Memory B cell (primary cell): Measurements from ENCODE around the gene GAS7.
A peak's percentile ranks its signal among the peaks of the same experiment; 100 is the strongest.

Experiments used
- ATAC-seq: fragments of 150-1000 bp; cut with Tn5 transposase; 2 replicates; pipeline ENCODE4 v1.10.0; 2021; ENCODE audit warnings: low read depth, mild to moderate bottlenecking, moderate library complexity
- DNase-seq, 2 donors: peaks; one replicate each; pipeline ENCODE4 v3.0.0; 2022; ENCODE audit warnings: low spot score in 2 of 2
- H3K27ac Mint-ChIP-seq: one replicate; pipeline ENCODE4 v1.8.0; 2022; ENCODE audit warnings: mild to moderate bottlenecking, moderate library complexity, mixed read lengths
- H3K27me3 Mint-ChIP-seq: one replicate; pipeline ENCODE4 v1.8.0; 2022; ENCODE audit warnings: mixed read lengths
- H3K36me3 Mint-ChIP-seq: one replicate; pipeline ENCODE4 v1.8.0; 2022; ENCODE audit warnings: mild to moderate bottlenecking, mixed read lengths
- H3K4me1 Mint-ChIP-seq: one replicate; pipeline ENCODE4 v1.8.0; 2022; ENCODE audit warnings: mixed read lengths
- H3K4me3 Mint-ChIP-seq: one replicate; pipeline ENCODE4 v1.8.0; 2022; ENCODE audit warnings: mild to moderate bottlenecking, moderate library complexity, mixed read lengths
- H3K9me3 Mint-ChIP-seq: one replicate; pipeline ENCODE4 v1.8.0; 2022; ENCODE audit warnings: mixed read lengths

The GAS7 gene

GRCh38 chr17:10050597-10051101 lies 147.8 kb downstream of the GAS7 start:
- Mint-ChIP-seq H3K4me1 (peaks cover 11% of the 10 kb centered on the region), H3K36me3 (peaks cover 2% of the 10 kb centered on the region), H3K27me3 (peaks cover 5% of the 10 kb centered on the region), H3K9me3 (no peaks in the 10 kb centered on the region), H3K4me3 (no peak overlapping the region), H3K27ac (no peak overlapping the region)
- ATAC-seq (no peak), DNase-seq (no peak)

DNA sequence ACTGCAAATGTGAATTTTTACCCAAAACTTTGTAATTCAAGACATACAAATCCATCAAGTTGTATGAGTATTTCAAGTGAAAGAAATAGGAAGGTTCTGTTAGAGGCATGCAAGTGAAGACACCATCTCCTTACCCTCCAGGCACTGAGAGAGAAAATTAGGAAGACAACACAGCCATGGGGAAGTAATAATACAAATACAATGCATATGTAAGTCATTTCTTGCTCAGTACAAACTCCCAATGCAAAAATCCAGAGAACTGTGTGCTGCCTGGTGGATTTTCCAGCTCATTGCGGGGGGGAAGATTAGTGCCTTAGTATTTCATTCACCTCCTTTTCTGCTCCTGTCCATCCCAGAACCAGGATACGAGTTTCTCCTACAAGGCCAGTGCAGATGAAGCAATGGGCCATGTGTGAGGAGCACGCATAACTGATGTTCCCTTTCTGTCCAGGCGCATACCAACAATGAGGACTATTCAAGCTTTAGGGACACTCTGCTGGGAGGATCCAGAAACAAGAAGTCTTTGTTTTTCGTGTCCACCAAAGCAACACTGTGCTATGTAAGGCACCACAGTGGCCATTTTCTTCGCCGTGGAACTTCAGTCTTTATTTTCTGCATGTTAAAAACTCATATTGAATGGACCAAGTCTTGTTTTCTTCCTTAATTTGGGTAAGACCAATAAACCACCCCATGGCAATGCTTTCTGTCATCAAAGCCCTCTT lies 149.6 kb downstream of the GAS7 start:
- ATAC-seq (no peak), DNase-seq (no peak)
- Mint-ChIP-seq H3K4me3 (no peak overlapping the region), H3K4me1 (peaks cover 11% of the 10 kb centered on the region), H3K27me3 (peaks cover 7% of the 10 kb centered on the region), H3K36me3 (no peaks in the 10 kb centered on the region), H3K27ac (no peak overlapping the region), H3K9me3 (no peaks in the 10 kb centered on the region)

GRCh38 chr17:10046786-10047785 lies 151.3 kb downstream of the GAS7 start:
- H3K36me3 Mint-ChIP-seq = no peaks in the 10 kb centered on the region
- H3K27me3 Mint-ChIP-seq = peaks cover 9% of the 10 kb centered on the region
- DNase-seq (no peak), ATAC-seq (peak; percentile 80)
- H3K27ac Mint-ChIP-seq = peak overlapping the region; percentile 19
- peak overlapping the region; percentile 43 for H3K4me3 Mint-ChIP-seq
- peaks cover 11% of the 10 kb centered on the region for H3K4me1 Mint-ChIP-seq
- H3K9me3 Mint-ChIP-seq = no peaks in the 10 kb centered on the region

DNA sequence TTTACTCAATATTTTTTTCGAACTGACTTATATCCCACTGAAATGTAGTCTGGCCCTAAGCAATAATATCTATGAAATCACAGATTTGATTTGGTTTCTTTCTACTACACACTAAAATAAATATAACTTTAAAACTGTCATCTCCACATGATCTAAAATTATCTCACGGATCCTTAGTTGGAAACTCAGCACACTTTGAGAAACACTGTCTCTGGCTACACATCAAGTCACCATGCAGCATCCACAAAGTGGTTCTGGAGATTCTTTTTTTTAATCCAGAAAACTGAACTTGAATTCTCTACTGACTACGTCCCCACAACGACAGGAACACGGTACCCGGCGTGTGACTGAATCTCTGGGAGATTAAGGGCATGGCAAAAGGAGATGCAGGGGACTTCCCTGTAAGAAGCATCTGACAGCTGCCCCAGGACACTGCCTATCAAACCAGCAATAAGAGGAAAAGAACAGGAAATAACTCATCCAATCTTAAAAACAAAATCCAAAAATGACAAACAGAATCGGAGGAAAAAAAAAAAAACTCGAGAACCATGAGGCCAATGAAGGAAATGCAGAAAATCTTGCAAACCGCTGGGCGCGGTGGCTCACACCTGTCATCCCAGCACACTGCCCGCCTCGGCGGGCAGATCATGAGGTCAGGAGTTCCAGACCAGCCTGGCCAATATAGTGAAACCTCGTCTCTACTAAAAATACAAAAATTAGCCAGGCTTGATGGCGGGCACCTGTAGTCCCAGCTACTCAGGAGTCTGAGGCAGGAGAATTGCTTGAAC lies 152.3 kb downstream of the GAS7 start:
- Mint-ChIP-seq H3K36me3 (no peaks in the 10 kb centered on the region), H3K27me3 (peaks cover 7% of the 10 kb centered on the region), H3K4me1 (peaks cover 11% of the 10 kb centered on the region), H3K9me3 (no peaks in the 10 kb centered on the region), H3K27ac (no peak overlapping the region), H3K4me3 (peak overlapping the region; percentile 48)
- no peak for ATAC-seq
- DNase-seq = no peak

GRCh38 chr17:10042589-10043244 lies 155.7 kb downstream of the GAS7 start:
- Mint-ChIP-seq H3K4me1 (peaks cover 16% of the 10 kb centered on the region), H3K9me3 (peaks cover 4% of the 10 kb centered on the region), H3K36me3 (no peaks in the 10 kb centered on the region), H3K27ac (peak overlapping the region; percentile 10), H3K4me3 (no peak overlapping the region), H3K27me3 (peaks cover 15% of the 10 kb centered on the region)
- ATAC-seq (no peak), DNase-seq (no peak)

DNA sequence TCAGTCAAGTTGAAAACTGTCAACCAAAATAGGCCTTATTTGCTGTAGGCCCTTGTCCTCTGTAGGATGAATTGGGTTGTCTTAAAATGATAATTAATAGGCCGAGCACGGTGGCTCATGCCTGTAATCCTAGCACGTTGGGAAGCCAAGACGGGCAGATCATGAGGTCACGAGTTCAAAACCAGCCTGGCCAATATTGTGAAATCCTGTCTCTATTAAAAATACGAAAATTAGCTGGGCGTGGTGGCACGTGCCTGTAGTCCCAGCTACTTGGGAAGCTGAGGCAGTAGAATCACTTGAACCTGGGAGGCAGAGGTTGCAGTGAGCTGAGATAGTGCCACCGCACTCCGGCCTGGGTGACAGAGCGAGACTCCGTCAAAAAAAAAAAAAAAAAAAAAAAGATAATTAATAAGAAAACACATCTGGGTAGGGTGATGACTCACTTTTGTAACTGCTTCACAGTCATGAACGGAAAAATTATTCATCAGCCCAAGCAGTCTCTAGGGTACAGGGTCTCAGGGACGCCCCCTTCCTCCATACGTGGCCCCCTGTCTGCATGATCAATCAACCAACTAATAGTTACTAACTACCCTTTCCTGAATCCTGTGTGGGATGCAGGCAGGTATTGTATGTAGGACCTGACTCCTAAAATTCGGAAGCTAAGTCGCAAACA lies 156.4 kb downstream of the GAS7 start:
- Mint-ChIP-seq H3K4me1 (peaks cover 11% of the 10 kb centered on the region), H3K27ac (peak overlapping the region; percentile 10), H3K27me3 (peaks cover 15% of the 10 kb centered on the region), H3K36me3 (no peaks in the 10 kb centered on the region), H3K9me3 (peaks cover 4% of the 10 kb centered on the region), H3K4me3 (no peak overlapping the region)
- ATAC-seq = peak; percentile 9
- DNase-seq = no peak

DNA sequence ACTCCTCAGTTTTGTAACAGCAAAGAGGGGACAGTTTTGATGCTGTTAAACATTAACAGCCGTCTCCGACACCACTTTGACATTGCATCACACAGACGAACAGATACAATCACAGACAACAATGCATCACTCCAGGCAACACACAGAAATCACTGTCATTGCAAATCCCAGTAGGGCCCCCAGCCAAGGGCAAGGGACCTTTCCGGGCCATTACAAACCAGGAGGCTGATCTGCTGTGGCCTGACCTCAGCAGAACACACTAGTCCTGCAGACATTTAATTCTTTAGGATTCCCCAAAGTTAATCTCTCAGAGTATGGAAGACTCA lies 157.2 kb downstream of the GAS7 start:
- H3K27me3 Mint-ChIP-seq = peaks cover 15% of the 10 kb centered on the region

DNA sequence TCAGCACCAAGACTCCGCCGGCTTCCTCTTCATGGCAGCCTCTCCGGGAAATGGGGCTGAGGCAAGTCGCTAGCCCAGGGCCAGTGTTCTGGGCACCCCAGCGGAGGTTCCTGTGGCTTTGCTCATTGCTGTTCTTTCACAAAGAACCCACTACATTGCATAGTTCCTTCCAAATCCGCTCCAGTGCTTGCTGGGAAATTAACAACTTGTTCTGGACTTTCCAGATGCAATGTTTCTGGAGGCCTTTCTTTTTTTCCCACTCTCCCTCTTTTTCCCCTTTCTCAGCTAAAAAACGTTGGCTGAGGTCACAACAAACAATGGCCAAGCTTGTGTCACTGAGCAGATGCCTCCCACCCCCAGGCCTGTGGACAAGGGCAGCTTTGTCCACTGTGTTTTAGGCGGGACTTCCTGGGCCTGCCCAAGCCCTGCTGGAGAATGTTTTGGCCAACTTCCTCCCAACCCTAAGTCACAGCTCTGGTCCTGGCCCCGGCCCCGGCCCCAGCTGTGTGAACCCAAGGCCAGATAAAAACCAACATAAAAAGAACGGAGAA lies 161.8 kb downstream of the GAS7 start:
- Mint-ChIP-seq H3K4me1 (peaks cover 10% of the 10 kb centered on the region), H3K9me3 (peaks cover 4% of the 10 kb centered on the region), H3K4me3 (no peak overlapping the region), H3K27me3 (peaks cover 8% of the 10 kb centered on the region), H3K36me3 (no peaks in the 10 kb centered on the region), H3K27ac (no peak overlapping the region)
- no peak for DNase-seq
- no peak for ATAC-seq

More for the DNA sequence above, 157.2 kb downstream of the GAS7 start:
- DNase-seq (no peak), ATAC-seq (no peak)
- peaks cover 4% of the 10 kb centered on the region for H3K9me3 Mint-ChIP-seq
- H3K4me1 Mint-ChIP-seq = peaks cover 8% of the 10 kb centered on the region
- no peak overlapping the region for H3K27ac Mint-ChIP-seq
- H3K4me3 Mint-ChIP-seq = no peak overlapping the region
- H3K36me3 Mint-ChIP-seq = no peaks in the 10 kb centered on the region

DNA sequence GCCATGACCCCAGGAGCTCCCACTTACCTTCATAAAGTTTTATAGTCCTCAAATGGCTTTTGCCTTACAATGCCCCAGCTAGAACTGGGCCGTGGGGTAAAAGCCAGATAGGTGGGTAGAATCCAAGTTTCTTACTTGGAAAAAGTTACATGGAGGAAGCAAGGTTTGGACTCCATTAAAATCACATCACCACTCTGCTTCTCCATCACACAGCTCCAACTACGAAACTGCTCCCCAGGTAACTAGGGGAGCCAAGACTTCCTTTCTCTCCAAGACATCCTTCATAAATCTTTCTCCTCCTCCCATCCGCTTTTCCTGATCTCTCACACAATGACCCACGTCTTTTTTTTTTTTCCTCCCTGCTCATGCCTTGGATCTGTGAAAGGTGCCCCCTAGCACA lies 162.5 kb downstream of the GAS7 start:
- H3K27ac Mint-ChIP-seq = no peak overlapping the region
- no peak for DNase-seq
- H3K27me3 Mint-ChIP-seq = peaks cover 8% of the 10 kb centered on the region
- peaks cover 10% of the 10 kb centered on the region for H3K4me1 Mint-ChIP-seq
- H3K36me3 Mint-ChIP-seq = no peaks in the 10 kb centered on the region
- H3K9me3 Mint-ChIP-seq = peaks cover 4% of the 10 kb centered on the region
- ATAC-seq = no peak
- no peak overlapping the region for H3K4me3 Mint-ChIP-seq

DNA sequence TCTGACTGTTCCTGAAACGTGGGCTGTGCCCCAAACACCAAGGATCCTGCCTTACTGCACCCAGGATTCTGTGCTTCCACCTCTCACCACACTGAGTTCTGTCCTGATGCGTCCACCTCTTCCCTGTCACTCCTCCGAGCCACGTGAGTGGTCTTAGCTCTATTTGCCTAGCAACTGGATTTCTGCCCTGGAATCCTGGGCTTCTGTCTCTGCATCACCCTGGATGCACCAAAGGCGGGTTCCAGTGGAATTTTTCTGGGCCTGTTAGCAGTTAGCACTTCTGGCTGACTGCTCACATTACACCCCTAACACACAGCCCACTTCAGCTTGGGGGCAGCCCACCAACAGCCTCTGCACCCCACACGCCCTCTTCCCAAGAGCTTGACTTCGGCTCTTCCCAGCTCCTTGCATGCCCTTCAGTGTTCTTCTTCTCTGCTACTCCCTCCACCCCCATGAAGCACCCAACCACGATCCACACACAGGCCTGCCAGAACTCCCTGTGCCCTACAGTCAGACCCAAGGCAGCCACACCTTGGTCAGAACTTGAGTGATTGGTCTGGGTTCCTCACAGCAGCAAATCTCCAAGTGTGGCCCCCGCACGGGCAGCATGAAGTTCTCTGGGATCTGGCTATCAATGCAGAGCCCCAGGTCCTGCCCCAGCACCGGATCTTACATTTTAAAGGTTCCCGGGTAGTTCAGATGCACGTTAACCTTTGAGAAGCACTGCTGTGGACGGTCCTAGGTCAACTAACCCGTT lies 163.5 kb downstream of the GAS7 start:
- no peak overlapping the region for H3K4me3 Mint-ChIP-seq
- H3K9me3 Mint-ChIP-seq = peaks cover 1% of the 10 kb centered on the region
- H3K36me3 Mint-ChIP-seq = no peaks in the 10 kb centered on the region
- peaks cover 6% of the 10 kb centered on the region for H3K4me1 Mint-ChIP-seq
- DNase-seq (no peak), ATAC-seq (no peak)
- no peak overlapping the region for H3K27ac Mint-ChIP-seq
- peaks cover 4% of the 10 kb centered on the region for H3K27me3 Mint-ChIP-seq

- no peak for DNase-seq
- Mint-ChIP-seq H3K9me3 (no peaks in the 10 kb centered on the region), H3K4me1 (peaks cover 5% of the 10 kb centered on the region), H3K36me3 (no peaks in the 10 kb centered on the region), H3K4me3 (peak overlapping the region; percentile 8), H3K27ac (no peak overlapping the region), H3K27me3 (peaks cover 2% of the 10 kb centered on the region)
- peak; percentile 49 for ATAC-seq
Measured at GRCh38 chr17:10033959-10034358, 164.4 kb downstream of the GAS7 start.

- no peaks in the 10 kb centered on the region for H3K36me3 Mint-ChIP-seq
- peak in 1 of 2 donors; percentile 22 for DNase-seq
Measured at GRCh38 chr17:10033449-10033848, 165.0 kb downstream of the GAS7 start.

More at GRCh38 chr17:10033449-10033848, 165.0 kb downstream of the GAS7 start:
- Mint-ChIP-seq H3K4me3 (peak overlapping the region; percentile 55), H3K27me3 (no peaks in the 10 kb centered on the region), H3K4me1 (peaks cover 5% of the 10 kb centered on the region), H3K27ac (no peak overlapping the region), H3K9me3 (no peaks in the 10 kb centered on the region)
- ATAC-seq = peak; percentile 71
